Measurements from ENCODE around the gene BCL2.

The BCL2 gene

DNA sequence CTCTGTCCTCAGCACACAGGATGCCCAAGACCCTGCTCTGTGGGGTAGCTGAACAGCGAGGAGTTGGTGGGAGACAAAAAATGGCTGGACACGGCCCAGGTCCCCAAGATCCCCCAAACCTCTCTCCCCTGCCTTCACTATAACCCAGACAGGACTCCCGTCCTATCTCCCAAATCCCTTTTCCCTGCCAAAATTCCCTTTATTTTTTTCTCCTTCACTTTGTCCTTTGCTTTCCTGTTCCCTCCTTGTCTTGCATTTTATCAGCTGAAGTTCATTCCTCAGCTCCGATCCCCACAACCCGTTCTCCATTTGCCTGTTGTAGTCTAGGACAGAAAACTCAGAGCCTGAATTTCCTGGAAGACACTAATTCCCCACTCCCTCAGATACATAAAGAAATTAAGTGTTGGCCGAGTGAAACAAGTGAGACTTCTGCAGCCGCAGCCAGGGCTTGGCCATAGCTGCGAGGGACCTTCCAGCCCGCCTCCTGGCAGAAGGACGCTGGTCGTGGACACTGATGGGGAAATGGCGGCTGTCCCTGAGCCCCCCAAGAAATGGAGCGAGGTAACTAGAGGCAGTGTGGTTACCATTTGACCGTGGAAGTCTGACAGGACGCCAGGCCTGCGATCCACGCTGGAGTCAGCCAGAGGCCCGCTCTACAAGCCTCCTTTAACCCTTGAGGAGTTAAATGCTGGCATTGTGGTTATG lies 173.6 kb downstream of the BCL2 start:
- TF ChIP-seq, protein P1, sequence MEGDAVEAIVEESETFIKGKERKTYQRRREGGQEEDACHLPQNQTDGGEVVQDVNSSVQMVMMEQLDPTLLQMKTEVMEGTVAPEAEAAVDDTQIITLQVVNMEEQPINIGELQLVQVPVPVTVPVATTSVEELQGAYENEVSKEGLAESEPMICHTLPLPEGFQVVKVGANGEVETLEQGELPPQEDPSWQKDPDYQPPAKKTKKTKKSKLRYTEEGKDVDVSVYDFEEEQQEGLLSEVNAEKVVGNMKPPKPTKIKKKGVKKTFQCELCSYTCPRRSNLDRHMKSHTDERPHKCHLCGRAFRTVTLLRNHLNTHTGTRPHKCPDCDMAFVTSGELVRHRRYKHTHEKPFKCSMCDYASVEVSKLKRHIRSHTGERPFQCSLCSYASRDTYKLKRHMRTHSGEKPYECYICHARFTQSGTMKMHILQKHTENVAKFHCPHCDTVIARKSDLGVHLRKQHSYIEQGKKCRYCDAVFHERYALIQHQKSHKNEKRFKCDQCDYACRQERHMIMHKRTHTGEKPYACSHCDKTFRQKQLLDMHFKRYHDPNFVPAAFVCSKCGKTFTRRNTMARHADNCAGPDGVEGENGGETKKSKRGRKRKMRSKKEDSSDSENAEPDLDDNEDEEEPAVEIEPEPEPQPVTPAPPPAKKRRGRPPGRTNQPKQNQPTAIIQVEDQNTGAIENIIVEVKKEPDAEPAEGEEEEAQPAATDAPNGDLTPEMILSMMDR (conservative IDR thresholded peaks at IDR 0.05; ENCODE audit: low read length): no peak
- DNase-seq (ENCODE audit: low read depth): no peak

DNA sequence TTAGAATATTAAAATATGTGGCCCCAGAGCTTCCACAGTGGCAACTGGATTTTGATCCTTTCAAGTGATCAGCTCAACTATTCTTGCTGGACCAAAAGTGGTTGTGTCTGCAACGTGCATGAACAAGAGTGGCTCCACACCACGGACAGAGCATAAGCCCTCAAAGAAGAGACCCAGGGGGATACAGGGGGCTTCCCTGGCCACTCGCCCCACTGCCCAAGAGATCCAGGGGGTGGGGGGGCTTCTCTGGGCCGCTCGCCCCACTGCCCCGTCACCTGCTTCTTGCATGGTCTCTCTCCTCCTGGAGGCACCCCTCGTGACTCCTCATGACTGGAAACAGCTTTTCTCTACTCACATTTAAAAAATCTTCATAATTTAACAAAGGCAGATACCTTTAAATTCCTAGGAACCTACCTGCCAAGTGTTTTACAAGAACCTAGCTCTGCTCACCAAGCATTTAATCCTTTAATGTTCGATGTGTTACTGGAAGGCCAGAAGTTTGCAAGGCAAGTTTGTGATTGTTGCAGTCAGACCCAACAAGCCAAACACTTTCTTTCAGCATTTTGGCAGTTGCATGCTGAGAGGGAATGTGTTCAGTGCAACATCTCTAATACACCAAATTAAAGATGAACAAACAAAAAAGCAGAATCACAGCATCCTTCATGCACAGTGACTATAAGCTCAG lies 174.3 kb downstream of the BCL2 start:
- no peak for DNase-seq (ENCODE audit: low read depth)
- TF ChIP-seq, protein P1 (conservative IDR thresholded peaks at IDR 0.05; ENCODE audit: low read length): no peak
- H3K4me3 ChIP-seq (ENCODE audit: low read length): no peak overlapping the region

More for the DNA sequence above, 173.6 kb downstream of the BCL2 start:
- no peak overlapping the region for H3K4me3 ChIP-seq (ENCODE audit: low read length)

DNA sequence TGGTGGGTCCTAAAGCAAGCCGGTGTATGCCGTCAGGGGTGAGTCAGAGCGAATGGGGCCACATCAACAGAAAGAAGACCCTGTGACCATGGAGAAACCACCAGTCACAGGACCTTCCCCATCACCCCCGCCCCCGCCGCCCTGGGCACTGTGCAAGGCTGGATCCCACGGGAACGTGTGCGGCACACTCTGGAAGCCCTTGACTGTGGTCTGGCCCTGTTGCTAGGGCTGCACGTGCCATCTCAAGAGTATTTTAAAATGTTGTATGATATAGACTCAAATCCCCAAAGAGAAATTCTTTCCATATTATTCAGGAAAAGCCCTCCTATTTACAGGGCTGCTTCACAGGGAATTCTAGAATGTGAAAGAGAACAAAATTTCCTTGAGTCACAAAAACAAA lies 174.8 kb downstream of the BCL2 start:
- TF ChIP-seq, protein P1 (conservative IDR thresholded peaks at IDR 0.05; ENCODE audit: low read length): no peak
- DNase-seq (ENCODE audit: low read depth): no peak
- no peak overlapping the region for H3K4me3 ChIP-seq (ENCODE audit: low read length)

DNA sequence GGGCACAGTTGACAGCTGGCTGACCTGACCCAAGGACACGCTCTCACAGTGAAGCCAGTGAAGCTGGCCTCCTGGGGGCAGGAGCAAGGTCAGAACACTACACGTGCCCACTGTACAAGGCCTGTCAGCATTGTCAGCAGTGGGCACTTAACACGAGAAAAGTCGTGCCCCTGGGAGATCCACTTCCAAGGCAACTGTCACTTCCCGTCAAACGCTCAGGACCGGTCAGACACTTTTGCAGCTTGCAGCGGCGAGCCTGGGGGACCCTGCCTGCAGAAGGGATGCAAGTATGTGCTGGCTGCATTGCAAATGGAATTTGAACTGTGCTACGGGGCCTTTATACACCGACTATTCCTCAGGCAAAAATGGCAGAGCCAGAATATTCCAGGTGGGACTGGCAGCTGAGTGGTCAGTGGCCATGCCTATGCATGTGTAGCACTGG lies 176.2 kb downstream of the BCL2 start:
- DNase-seq (ENCODE audit: low read depth): no peak
- TF ChIP-seq, protein P1 (conservative IDR thresholded peaks at IDR 0.05; ENCODE audit: low read length): no peak
- H3K4me3 ChIP-seq (ENCODE audit: low read length): no peak overlapping the region

DNA sequence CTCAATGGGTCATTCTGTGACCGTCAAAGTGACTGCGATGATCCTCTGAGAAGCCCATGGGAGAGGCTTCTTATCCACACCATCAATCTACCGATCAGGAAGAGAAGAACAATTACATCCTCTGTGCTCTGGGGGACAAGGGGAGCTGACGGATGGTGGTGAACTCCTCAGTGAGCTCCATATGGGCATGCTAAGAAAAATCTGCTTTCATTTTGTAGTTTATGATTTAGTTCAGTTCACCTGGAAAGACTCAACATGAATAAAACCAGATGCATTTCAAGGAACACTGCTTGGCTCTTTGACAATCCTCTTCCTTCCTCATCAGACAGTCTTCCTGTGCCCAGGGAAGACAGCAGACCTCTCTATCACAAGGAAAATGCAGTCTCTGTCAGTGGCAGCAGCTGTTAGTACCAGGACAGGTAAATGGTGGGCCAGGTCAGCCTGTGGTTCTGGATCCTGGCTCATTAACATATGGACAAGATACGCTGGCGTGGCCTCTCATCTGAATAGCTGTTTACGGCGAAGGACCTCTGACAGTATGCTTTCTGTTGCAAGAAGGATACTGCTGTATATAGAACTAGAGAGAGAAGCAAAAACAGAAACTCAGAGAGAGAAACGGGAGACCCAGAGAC lies 176.9 kb downstream of the BCL2 start:
- TF ChIP-seq, protein P1 (conservative IDR thresholded peaks at IDR 0.05; ENCODE audit: low read length): no peak
- H3K4me3 ChIP-seq (ENCODE audit: low read length): no peak overlapping the region
- no peak for DNase-seq (ENCODE audit: low read depth)

DNA sequence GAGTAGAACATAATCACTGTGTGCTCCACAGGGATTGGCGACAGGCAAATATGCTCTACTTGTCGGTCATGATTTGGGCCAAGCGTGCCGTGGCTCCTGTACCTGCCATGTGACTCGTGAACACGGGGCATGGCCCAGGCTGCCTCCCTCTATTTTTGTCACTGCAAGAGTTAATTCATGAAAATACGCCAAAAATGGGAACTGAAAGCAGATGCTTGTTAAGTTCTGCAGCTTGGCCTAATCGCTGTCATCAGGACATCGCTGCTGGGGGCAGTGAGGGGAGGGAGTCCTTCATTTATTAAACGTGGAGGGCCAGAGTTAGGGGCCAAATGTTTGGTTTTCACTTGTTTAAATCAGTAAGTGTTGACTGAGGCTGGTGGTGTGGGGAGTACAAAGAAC lies 177.8 kb downstream of the BCL2 start:
- TF ChIP-seq, protein P1 (conservative IDR thresholded peaks at IDR 0.05; ENCODE audit: low read length): no peak
- H3K4me3 ChIP-seq (ENCODE audit: low read length): no peak overlapping the region

More for the DNA sequence above, 177.8 kb downstream of the BCL2 start:
- no peak for DNase-seq (ENCODE audit: low read depth)

All from AG10803 (cell line).